TTC549 (cell line): ENCODE data around the gene ALOX5AP.
A peak's percentile ranks its signal among the peaks of the same experiment; 100 is the strongest.

Experiments
- FAIRE-seq: peaks from 2 replicates; lab custom pipeline; 2012; peaks lifted over from hg19 to GRCh38; lab: Jason Lieb, UNC

The ALOX5AP gene

DNA sequence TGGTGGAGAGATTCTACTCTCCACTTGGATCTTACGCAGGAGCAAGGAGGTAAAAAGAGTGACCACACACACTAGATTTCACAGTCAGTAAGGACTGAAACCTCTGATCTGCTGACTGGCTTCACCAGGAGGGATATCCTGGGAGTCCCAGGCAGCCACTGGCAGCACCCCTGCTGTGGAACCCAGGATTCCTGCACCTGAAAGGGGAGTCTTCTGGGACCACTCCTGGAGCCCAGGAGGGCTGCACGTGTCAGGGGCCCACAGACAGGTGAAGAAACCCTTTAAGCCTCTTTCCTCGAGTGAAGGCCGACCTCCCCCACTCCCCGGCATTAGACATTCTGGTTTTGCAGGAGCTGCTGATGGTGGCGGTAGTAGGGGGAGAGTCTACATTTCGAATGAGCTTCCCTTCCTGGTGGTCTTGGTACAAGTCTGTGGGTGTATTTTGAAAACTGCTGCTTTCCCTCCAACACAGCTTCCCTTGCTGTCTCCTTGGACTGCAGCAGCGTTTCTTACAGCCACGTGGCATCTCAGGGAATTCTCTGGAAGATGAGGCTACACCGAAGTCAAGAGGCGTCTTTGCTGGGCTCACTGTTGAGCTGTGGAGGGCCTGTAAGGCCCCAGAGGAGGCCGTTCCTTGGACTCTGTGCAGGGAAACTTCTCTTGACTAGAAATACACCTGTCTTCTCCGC is 62.6 kb downstream of the ALOX5AP start:
- FAIRE-seq, result no peak

DNA sequence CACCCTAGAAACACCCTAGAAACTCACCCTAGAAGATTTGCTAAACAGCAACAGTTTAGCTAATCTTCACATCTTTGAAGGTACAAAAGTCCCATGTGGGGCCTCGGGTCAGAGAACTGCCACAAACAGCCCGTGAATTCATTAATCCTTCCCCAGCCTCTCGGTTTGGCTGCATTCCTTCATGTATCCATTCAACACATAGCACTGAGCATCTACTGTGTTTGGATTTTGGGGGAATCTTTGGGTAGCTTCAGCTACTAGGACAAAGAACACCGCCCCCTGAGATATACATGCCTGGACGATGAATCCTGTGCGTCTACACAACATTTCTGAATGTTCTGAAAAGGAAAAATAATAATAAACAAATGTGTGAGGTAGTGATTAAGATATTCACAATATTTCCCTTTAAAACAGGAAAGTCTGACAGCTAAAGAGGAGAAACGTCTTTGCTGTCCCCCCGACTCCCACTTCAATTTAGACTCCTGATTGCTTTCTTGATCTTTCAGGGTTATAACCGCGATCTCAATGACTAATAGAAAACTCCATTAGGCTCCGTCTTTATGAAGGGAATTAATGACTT is 63.5 kb downstream of the ALOX5AP start:
- FAIRE-seq, result peak; percentile 82

DNA sequence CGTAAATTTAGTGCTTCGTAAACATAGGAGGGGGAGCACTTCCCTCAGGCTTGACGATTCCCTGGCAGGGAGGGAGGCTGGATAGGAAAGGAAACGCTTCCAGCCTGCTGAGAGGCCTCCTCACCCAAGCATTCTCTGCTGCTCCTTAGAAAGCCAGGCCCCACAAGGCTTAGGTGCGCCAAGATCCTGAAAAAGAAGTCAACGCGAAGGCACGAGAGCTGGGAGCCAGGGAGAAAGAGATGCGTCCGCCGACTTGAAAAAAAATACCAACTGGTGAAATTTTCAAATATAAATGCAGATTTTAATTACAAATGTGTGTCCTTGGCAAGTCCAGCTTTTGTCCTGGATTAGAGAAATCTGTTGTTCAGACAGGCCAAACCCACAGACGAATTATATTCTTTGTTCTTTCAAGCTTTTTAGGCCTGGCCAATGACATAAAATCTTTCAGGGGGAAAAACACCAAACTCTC is 64.0 kb downstream of the ALOX5AP start:
- peak; percentile 22 for FAIRE-seq

DNA sequence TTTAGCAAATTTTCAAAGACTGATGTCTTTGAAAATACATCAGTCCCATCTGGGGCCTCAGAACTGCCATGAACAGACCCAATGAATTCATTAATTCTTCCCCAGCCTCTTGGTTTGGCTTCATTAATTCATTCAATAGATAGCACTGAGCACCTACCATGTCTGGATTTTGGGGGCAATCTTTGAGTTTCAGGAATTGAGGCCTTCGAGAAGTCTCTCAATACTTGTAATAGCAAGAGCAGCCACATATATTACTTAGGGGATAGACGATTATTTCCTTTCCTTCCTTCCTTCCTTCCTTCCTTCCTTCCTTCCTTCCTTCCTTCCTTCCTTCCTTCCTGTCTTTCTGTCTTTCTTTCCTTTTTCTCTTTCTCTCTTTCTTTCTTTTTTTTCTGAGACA is 64.8 kb downstream of the ALOX5AP start:
- FAIRE-seq, result no peak

DNA sequence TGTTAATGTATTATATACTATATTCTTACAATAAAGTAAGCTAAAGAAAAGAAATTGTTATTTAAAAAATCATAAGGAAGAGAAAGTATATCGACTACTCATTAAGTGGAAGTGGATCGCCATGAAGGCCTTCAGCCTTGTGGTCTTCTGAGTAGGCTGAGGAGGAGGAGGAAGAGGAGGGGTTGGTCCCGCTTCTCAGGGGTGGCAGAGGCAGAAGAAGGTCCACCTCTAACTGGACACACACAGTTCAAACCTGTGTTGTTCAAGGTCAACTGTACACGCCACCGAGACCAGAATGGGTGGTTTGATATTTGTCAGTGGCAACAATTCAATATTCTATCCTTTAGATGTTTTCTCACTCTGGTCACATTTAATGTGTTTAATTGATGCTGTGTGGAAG is 67.2 kb downstream of the ALOX5AP start:
- FAIRE-seq, result no peak

DNA sequence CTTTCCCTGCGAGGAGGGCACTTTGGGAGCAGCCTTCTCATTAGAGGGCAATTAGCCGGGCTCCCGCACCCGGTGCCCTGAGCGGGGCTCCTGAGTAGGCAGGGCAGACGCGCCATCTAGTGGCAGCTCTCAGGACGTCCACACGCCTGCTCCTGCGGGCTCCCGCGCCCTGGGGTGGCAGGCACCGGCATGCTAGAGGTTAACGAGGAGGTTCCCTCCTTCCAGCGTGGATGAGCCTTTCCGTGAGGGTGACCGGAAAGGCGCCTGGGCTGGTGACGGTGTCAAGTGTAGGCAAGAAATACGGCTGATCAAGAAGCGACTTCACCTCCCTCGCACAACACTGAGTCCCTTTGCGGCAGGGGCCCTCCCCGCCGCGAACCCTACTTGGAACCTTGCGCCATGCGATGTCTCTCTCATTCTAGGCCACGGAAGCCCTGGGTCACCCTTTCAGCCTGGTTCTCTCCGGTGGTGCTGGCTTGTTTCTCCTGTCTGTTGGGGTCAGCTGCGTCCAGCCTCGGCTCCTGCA is 67.7 kb downstream of the ALOX5AP start:
- peak; percentile 47 for FAIRE-seq

DNA sequence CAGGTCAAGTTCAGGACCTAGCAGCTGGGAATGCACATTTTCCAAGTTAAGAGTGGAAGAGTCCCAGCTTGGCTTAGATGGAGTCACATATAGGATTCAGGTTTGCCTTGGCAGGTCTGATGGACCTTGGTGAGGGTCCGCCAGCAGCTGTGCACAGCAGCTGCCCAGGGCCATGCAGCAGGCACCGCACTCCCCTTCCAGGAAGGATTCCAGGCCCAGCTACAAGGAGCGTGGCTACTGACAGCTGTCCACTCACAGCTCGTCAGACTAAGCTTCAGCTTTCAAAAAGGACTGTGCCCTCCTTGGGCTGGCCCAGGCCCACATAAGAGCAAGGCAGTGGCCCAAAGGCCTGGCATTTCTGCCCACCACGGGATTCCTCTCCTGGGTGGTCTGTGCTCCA is 68.4 kb downstream of the ALOX5AP start:
- no peak for FAIRE-seq

DNA sequence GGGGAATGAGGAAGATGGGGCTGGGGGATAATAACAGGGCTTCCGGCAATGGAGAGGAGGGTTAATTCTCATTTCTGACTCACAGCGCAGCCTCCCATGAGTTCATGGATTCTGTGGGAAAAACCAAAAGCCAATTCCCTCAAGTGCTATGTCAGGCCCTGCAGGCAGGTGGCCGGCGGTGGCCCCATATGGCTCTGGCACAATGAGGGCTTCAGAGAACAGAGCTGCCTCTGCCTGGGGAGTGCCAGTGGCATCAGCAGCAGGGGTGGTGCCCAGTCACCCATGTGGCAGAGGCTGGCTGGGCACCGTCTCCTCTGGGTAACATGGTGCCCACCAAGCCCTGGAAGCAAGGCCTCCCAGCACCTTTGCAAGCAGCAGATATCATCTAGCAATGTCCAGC is 69.1 kb downstream of the ALOX5AP start:
- FAIRE-seq, result no peak

DNA sequence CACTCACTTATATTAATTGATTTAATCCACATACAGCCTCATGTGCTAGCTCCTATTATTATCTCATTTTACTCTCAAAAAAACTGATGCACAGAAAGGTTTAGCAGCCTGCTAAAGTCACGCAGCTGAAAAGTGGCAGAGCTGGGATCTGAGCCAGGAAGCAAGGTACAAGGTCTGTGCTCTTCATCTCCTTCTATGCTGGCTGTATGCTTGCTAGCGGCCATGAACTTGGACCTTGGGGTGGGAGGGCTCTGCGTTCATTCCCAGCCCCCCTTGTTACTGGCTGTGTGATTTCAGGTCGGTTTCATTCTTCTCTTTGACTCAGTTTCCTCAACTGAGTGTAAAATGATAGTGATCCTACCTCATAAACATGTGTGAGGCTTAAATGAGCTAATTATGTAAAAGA is 69.8 kb downstream of the ALOX5AP start:
- FAIRE-seq, result no peak

DNA sequence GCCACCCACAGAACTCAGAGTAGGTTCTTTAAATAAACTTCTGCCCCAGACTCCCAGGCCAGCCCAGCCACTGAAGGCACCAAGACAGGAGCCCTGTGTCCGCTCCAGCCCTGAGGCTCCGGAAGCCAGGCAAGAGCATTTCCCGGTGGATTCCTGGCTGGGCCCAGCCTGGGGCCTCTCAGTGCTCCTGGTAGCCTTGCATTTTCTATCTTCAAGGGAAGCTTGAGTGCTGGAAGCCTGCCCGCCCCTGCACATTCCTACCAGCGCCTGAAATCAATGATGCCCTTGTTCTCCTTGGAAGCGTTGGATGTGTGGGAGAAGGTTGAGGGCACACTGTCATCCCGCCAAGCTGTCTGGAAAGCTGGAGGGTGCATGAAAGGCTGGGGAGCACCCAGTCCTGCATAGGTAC is 70.3 kb downstream of the ALOX5AP start:
- FAIRE-seq, result no peak

DNA sequence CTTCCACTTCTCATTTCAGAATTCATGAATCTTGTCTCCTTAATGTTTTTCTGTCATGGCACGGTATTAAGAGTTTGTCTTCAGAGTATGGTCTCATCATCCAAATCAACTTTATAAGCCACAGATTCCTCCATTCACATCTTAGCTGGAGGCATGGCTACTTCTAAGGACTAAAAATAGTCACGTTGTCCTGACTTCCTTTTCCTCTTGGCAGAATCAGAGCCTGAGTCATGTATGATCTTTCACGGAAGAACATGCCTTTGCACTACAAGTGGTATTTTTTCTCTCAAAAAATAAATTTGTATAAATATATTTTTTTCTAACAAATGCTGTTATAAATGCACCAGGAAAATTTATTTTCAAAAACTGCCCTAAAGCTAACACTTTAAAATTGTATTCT is 71.4 kb downstream of the ALOX5AP start:
- FAIRE-seq, result no peak

DNA sequence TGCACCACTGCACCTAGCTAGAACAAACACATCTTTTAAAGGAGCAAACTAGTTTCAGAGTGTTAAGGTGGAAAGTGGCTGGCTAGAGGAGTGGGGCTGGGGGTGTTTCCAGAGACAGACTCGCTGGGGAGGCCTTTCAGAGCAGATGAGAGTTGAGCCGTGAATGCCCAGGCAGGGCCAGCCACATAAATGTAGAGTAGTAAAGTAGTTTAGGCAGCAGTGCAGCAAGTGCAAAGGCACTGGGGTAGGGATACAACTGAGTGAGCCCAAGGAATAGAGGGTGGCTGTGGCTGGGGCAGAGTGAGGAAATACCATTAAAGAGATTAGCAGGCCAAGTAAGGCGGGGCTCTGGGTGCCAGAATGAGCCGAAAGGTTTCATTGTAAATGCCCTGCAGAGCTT is 72.0 kb downstream of the ALOX5AP start:
- FAIRE-seq, result no peak

DNA sequence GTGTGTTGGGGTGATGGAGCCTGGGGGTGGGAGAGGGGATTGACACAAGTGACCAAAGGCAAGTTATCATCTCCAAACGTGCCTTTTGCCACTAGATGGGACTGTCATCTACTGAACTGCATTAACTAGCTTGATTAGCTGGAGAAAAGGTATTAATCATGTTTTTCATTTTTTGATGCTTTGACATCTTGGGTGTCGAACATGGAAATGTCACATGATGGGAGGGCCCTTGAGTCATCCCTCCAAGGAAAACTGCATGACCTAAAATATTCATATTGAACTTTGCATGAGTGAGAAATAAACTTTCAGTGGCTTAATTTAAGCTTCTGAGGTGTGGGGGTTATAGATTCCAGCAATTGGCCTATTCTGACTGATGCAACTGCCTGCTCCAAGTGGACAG is 73.3 kb downstream of the ALOX5AP start:
- no peak for FAIRE-seq

DNA sequence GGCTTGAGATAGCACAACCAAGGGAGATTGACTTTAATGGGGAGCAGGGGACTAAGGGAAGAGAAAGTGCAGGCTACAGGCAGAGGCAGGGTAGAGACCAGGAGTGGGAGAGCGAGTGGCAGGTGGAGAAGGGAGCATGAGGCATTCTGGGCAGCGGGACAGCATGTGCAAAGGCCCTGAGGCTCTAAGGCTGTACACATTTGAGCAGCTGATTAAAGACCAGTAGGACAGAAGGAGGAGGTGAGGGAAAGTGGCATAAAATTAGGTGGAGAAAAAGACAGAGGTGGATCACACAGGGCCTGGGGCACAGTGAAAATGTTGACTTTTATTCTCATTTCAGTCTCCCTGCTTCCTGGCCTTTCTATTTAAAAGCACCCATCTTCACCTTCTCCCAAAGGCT is 74.4 kb downstream of the ALOX5AP start:
- no peak for FAIRE-seq

DNA sequence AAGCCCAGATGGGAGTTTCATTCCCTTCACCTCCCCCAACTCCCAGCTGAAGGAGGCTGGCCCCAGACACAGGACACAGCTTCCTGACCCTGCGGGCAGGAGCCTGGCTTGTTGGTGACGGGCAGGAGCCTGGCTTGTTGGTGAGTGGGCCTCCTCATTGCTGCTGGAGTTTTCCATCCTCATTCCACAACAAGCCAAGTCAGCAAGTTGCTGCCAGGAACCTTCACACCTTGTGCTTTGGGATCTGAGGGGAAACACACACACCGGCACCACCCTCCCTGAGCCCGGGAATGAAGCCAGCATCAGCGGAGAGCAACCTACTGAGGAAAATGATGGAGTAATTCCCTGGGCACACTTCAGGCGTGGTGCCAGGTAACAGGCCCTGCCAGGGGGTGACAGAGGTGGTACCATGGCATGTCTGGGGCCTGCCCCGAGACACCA is 74.9 kb downstream of the ALOX5AP start:
- FAIRE-seq, result no peak

DNA sequence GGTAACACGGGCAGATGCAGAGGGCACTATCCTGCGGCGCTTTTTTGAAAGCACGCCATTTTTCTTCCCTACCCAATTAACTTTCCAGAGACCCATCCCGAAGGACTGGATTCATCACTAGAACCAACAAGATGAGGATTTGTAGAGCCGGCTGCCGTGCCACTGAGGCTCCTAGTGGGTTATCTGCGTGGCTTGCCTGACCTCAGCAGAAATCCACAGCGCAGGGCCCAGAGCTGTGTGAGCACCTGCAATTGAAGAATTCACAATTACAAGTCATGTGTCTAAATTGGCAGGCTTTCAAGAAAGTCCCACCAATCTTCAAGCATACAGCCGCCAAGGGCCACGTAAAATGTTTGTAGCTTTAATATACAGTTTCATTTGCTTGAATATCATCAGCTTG is 75.5 kb downstream of the ALOX5AP start:
- no peak for FAIRE-seq
